GM21367 (cell line): ENCODE data around the gene FAM135A.
"Not testable (repeated sequence)": the region's sequence is repeated elsewhere in the genome, so short reads cannot be mapped to it uniquely, and the experiment has no call there.

Experiments used
- ATAC-seq: cut with Tn5 transposase; IDR thresholded peaks from one replicate; pipeline ENCODE4 v1.9.1; 2021; ENCODE audit not compliant: unreplicated experiment

FAM135A gene

DNA sequence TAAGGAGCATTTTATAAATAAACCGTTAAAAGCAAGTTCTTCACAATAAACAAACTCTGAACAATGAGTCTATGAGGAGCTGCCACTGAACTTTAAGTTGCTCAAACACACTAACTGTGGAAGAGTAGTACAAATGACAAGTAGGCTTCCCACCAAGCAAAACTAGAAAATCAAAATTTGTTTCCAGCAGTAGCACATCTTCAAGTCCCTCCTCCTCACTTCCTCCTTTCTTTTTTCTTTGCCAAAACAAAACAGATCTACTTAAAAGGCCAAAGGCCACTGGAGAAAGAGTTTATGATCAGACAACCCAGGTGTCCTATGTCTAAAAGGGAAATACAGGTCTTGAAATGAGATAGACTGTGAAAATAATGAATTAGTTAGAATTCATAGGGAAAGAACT lies 17.1 kb upstream of the FAM135A start:
- no peak for ATAC-seq

DNA sequence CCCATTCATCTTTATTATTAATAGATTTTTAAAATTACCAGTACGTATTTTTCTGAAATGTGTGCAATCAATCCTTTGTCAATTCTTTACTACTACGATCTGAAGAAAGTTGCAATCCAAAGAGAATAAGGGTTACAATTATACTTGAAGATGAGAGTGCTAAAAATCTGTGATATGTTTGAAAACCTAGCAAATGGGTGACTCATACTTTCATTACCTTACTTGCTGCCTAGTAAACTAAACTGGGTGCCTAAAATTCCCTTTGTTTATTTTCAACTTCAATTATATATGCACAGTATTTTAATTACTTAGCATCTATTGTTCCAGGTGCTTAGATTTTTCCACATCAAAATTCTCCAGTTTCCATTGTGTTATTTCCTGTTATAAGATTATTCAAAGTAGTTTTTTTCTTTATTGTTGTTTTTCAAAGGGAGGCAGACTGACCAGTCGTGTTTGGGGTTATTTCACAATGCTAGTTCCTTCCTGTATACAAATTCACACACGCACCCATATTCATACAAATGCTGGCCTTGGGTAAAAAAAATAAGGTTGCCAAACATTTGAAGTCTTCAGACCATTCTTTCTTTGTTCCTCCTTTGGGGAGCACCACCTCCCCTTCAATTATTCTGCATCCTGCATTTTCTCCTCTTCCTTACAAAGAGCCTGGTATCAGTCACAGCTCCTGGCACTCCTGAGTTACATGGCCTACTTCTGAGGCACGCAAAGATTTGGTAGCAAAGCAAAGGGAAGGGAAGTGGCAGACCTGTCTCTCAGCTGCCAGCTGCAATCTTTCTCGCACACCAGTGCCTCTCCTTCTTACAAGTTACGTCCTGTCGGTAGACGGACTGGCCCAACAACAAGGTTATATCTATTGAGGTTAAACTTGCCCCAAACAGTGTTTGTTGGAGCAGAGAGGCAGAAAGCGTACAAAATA lies 16.2 kb upstream of the FAM135A start:
- ATAC-seq: no peak

DNA sequence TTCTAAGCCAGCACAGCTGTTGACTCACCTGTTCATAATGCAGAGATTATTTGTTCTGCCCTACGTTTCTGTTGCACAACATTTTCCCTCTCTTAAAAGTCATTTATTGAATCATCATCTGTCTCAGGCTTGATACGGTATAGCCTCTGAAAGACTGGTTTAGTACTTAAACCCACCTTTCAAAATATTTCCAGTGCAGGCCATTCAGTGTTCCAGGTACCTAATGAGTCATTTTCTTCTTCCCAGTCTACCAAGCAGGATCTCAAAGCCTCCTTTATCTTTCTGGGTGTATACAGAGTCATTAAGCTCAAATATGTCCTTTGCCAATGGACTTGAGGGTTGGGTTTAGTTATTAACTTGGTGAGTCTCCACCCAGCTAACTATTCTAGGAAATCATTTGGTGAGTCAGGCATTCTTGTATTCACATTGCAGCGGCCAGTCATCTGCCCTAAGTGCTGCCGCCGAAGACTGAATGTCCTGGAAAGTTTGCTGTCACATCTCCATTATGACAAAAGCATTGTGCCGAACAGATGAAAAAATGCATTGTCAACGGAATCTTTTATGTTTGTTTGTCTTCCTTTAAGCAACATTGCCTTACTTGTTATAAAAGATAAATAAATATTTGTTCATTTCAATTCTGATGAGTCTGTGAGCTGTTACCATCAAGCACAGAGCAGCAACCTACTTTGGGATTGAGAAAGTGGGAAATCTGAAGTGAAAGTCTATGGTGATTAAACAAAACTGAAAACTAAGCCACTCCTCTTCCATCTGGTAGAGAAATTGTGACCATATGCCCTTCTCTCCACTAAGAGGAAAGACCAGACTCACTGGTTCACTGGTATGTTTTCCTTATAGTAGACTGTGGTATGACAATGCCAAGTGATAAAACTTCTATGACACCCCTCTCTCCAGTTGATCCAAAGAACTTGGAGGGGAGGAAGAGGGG lies 14.3 kb upstream of the FAM135A start:
- ATAC-seq: no peak

DNA sequence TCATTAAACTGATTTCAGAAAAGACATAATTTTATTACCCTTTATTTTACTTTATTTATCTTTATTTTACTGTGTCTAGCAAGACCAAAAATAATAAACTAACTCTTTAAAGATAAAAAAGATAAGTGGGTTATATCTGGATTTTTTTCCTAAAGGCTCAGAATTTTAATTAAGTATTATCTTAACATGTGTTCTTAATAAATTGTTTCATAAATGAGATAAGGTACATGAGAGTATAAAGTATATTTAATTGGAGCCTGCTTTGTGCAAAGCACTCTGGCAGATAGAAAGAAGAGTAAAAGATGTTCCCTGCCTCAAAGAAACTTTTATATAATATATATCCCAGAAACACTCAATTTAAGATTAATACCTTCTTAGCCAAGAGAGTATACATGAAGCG lies 8.7 kb upstream of the FAM135A start:
- ATAC-seq: no peak

DNA sequence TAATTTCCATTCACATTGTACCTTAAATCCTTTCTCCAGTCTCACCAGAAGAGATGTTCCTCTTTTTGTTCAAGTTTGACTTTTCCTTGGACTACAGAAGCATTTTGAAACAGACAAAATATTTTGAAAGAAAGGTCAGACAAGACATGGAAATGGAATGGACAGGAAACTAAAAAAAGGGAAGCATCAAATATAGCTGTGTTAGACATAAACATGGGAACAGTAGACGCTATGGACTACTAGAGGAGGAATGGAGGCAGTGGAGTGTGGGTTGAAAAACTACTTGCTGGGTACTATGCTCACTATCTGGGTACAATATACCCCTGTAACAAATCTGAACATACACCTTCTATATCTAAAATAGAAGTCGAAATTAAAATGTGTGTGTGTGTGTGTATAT lies 4.1 kb upstream of the FAM135A start:
- no peak for ATAC-seq

DNA sequence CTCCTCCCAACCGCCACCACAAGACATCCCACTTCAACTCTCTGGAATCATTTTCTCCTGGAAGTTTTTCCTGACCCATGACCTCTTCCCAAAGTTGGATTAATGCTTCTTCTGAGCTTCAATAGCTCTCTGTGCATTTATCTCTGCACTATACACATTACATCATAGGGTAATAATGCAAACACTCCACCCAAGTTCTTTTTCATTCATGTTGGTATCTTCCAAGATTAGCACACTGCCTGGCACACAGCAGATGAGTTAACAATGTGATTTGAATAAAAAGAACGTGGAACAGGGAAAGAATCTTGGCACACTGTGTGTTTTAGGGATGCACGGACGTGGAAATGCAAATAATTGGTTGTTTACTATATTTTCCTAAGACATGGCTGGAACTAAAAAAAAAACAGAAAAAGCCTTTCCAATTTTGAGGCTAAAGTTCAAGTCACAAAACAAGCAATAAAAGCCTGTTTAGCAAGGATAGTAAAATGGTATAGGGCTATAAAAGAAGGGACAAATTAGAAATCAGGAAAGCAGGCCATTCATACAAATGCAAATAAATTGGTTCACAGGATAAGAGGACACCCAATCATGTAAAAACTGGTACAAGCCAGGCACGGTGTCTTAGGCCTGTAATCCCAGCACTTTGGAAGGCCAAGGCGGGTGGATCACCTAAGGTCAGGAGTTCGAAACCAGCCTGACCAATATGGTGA lies 1.6 kb upstream of the FAM135A start:
- no peak for ATAC-seq

DNA sequence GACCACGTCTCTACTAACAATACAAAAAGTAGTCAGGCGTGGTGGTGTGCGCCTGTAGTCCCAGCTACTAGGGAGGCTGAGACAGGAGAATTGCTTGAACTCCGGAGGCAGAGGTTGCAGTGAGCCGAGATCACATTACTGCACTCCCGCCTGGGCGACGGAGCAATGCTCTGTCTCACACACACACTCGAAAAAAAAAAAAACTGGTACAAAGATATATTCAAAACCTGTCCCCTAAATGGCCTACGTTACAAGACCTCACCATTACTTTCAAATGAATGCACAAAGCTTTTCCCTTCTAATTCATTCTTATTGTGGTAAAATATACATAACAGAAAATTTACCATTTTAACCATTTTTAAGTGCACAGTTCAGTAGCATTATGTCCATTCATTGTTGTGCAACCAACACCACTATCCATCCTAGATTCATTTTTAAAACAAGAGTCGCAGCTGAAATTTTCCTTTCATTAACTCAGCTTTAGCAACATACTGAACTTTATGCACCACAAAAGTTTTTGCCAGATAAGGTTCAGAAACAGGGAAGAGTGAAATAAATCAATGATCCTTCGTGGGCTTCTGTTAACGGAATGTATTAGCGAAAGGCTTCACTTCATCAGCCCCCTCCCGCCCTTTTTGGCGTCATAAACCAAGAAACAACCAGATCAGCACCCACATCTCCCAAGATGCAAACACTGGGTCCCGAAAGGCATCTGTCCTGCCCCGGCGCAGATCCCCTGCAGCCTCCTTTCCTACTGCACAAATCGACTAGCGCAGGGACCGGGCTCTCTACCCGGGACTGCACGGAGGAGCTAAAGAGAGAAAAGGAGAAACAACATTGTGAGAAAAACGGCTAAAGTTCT lies 825 bp upstream of the FAM135A start:
- peak; percentile 8 for ATAC-seq

DNA sequence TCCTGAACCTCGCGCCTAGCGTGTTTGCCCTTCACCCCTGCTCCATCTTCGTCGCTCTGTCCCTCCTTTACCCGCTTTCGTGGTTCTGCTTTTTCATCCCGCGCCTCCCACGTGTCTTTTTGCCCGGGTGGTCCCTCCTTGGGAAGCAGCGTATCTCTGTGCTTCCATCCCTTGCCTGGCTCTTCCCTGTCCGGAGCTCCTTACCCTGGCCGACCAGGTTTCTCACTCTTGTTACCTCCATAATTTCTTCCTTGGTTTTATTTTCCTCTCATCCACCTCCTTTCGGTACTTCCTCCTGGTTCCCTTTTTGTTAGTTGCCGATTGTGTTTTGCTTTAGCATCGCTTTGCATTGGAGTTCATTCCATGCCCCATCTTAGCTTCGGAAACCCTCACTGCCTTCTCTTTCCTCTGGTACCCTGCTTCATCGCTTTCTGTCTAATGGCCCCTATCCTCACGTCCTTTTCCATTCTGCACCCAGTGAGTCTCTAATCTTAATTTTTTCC lies 735 bp downstream of the FAM135A start:
- ATAC-seq: peak; percentile 2

DNA sequence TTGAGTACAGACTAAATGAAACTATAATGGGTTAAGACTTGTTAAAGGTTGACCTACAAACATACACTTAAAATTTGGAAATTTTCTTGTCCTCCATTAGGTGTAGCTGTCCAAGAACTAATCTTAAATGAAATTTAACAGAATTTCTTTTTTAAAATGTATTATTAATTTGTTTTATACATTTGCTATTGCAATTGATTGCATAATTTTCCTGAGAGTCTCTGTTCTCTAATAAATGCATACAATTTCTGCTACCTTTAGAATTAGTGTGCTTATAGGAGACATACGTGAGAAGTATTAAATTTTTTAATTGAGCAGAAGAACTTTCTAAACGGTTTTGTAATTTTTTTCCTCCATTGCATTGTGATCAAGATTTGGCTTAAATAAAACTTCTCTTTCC lies 1.5 kb downstream of the FAM135A start:
- no peak for ATAC-seq

DNA sequence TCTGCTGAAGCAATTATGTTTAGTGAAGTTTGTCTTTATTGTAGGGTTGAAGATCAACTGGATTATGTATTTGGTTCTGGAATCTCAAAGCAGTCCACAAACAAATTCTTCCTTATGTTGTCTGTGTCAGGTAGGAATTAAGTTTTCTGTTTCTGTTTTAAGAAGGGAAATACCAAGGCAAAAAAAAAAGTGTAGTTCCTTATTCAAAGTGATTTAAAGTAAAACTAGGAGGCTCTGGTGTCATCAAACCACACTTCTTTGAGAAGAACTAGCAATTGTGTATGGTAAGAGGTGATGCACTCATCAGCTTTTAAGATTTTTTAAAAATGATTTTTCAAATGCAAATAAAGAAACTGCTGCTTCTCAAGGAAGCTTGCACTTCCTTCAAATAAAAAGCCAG lies 1.9 kb downstream of the FAM135A start:
- no peak for ATAC-seq

DNA sequence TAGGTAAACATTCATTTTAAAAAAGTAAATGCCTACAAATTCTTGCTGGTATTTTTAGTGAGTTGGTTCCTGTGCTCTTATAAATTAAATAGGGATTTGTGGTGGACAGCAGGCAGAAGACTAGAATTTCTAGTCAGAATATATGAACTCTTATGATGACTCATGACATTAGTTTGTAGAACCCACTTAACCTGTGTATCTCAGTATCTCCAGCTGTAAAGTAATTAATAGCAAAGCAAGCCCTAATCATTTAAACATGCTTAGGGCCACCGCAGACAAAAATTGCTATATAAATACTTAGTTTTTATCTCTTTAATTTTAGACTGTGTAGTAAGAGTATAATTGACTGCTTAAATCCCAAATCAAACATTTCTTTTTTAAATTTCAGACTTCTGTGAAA lies 2.4 kb downstream of the FAM135A start:
- no peak for ATAC-seq

DNA sequence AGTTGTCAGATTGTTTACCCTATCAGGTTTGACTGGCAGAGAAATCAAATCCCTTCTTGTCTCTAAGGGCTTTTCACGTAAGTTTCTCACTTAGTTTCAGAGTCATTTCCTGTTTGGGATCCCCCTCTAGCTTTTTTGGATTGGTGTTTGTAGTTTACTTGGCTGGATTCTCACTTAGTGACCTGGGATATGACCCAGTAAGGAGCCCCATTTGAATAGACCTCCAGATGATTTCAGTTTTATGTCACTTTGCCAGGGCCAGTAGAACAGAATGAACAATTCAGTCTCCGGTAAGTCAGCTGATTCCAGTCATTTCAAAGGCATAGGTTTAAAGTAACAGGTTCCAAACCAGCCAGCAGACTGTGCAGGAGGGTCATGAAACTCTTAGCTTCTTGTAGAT lies 8.2 kb downstream of the FAM135A start:
- ATAC-seq: no peak

DNA sequence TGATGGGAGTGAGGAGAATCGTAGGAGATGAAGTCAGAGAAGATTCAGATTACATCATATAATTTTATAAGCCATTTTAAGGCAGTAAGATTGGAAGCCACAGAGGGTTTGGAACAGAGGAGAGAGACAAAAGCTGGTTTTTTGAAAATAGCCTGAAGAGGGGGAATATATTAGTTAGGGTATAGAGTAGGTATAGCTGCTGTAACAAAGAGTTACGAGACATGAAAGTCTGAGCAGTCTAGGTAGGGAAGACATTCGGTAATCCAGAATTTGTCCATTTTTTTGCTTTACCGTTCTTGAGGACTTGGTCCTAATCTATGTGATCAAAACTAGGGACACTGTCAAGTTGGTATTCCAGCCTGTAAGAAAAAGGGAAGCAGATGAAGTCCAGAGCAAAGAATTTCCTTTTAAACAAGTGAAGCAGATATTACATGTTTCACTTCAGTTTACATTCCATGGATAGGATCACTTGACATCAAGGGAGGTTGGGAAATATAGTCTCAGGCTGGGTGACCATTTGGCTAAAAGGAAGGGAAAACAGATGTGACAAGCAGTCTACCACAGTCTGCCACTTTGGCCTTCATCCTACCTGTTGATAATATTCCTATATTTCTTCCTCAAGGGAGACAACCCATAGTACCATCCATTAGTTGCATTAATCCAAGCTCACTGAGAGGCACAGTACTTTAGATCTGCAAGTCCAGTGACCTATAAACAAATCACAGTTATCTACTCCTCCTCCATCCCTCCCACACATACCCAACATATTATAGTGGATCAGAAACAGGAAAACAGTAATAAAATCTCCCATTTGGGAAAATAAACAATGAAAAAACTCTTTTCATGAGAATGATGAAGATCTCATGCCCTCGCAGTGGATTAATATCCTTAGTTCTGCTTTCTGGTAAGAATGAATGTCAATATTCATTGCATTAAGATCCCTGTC lies 10.2 kb downstream of the FAM135A start:
- no peak for ATAC-seq

DNA sequence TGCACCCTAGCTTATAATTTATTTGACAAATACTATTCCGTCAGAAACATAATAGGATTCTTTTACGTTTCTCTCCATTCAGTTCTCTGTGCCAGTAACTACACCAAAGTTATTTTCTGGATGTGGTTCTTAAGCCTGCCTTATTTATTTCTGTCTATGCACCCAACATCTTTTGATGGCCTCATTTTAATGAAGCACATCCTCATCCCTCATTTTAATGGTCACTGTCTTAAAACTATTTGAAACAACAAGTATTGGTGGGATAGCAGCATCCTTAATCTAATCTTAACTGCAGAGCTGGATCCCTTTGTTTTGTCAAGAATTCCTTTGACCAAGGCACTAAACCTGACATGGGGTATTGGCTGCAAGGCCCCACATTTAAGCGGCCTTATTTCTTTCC lies 11.0 kb downstream of the FAM135A start:
- no peak for ATAC-seq

DNA sequence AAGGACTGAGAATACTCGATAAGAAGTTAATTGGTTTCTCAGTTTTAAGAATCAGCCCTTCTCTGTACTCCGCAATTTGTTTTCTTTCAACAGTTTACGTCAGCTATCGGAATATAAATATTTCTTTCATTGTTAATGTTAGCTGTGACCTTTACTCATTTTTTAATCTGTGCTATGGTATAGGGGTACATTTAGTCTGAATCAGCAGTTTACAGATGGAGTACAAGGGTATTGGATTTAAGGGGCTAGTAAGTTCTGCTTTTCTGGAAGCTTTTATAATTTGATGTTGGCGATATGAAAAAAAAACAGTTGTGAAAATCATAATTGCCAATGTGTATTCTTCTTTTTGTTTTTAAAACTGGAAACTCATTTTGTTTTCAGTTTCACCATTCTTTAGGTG lies 23.0 kb downstream of the FAM135A start:
- no peak for ATAC-seq

DNA sequence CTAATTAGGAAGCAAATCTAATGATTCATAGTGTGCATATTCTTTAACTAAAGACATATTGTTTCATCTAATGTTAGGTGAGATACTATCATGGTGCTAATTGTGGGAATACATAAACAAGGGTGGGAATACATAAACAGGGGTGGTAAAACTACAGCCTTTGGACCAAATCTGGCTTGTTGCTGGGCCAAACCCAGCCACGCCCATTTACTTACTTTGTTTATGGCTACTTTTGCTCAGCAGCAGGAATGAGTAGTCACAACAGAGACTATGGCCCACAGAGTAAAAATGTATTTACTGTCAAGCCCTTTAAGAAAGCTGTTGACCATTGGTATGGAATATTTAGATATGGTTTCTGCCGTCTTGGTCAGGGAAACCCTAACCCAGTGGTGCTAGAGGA lies 31.7 kb downstream of the FAM135A start:
- no peak for ATAC-seq

DNA sequence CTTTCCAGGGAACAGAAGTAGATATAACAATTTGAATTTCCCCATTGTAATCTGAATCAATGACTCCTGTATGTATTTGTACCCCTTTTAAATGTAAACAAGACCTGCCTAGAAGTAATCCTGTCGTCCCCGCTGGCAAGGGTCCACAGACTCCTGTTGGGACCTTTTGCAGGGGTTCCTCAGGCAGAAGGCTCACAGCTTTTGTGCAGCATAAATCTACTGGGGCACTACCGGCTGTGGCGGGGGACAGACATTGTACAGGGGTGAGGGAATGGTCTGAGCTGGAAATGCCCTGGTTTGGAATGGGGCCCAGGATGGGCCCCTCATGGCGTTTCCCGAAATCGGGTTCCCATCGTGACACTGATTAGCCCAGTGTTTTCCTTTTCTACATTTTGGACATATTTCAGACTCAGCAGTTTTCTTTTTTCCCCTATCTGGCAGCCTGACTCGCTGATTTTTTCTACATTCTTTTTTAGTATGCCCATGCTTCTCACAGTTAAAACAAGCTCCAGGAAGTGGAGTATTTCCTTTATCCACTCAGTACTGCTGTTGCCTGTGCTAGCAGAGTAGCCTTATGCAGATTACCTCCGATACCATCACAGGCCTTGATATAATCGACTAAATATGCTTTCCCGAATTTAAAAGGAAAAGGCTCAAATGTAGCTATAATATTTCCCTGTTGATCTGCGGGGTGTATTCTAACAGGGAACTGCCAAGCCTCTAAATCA lies 34.2 kb downstream of the FAM135A start:
- not testable (repeated sequence) for ATAC-seq

DNA sequence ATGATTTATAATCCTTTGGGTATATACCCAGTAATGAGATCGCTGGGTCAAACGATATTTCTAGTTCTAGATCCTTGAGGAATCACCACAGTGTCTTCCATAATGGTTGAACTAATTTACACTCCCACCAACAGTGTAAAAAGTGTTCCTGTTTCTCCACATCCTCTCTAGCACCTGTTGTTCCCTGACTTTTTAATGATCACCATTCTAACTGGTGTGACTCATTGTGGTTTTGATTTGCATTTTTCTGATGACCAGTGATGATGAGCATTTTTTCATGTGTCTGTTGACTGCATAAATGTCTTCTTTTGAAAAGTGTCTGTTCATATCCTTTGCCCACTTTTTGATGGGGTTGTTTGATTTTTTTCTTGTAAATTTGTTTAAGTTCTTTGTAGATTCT lies 40.6 kb downstream of the FAM135A start:
- ATAC-seq: not testable (repeated sequence)
